Kasumi-1 (cell line): ENCODE results near the gene STPG1.

Experiments
- DNase-seq, 2 experiments: peaks; one replicate each; lab custom pipeline; 2025; lab: John Stamatoyannopoulos, UW

The STPG1 gene

DNA sequence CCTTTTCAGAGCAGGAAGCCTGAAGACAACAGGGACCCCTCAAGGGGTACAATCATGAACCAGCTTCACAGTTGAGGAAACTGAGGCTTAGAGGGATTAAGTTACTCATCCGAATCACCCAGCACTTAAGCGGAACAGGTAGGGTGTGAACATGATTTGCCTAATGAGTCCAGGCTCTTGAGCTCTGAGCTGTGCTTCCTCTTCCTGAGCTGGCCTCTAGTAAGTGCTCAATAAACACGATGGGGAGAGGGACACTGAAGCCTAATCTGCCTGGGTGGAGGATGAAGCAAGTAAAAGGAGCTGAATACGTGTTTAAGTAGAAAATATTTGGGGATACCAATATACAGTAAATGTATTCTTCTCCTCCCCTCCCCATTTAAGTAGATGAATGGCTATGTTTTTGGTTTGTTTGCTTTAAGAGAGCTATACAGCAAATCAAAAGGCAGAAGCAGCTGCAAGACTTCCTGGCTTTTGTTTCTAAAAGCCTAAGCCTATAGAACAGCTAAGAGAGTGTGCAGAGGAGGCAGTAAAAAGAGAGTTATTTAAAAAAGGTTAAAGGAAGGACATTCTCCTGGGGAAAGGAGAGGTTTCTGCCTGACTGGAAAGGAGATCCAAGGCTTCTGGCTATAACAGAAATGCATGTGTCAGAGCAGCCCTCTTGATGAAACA lies 20.5 kb downstream of the STPG1 start:
- DNase-seq = no peak

DNA sequence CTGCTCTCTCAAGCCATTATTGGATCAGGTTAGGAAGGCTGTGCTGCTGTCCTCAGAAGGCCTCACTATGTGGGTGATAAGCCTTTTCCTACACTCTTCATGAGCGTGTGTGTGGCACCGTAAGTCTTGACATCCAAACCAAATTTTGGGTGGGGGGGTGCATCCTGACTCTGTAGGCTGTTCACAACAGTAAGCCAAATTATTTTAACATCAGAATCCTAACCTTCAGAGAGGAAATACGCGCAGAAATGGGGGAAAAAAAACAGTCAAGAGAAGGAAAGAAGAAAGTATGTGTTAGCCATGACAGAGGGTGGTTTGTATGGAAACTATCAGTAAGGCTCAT lies 21.0 kb downstream of the STPG1 start:
- no peak for DNase-seq

DNA sequence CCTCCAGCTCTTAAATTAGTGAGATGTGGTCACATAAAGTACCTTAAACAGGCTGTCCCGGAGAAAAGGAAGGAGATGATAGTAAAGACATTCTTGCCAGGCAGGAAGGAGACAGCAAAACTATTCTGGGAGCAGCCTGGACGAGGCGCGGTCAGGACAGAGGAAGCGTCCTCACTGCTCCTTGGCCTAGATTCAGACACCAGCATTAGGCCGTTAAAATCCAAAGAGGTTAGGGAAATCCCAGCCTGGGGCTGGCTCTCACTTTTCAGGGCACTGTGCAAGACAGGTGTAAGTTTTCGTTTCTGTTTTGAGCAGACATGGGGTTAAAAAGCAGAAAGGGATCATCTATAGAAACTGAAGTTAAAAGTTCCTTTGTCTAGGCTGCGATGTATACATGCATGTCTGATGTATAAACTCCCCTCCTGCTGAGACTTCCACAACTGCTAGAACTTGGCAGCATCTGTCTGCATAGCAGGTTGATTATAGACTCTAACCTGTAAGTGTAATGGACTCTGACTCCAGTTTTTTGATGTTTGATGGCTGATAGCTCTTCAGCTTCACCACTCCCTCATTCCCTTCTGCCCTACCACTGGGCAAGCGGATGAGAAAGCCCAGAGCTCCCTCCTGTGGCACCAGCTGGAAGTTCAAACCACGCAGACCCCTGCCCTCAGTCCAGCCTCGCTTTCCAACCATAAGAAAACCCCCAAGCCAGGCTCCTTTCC lies 21.5 kb downstream of the STPG1 start:
- peak; percentile 70 to 81 for DNase-seq

GRCh38 chr1:24390924-24391782 lies 22.4 kb downstream of the STPG1 start:
- DNase-seq = peak; percentile 84 to 86

DNA sequence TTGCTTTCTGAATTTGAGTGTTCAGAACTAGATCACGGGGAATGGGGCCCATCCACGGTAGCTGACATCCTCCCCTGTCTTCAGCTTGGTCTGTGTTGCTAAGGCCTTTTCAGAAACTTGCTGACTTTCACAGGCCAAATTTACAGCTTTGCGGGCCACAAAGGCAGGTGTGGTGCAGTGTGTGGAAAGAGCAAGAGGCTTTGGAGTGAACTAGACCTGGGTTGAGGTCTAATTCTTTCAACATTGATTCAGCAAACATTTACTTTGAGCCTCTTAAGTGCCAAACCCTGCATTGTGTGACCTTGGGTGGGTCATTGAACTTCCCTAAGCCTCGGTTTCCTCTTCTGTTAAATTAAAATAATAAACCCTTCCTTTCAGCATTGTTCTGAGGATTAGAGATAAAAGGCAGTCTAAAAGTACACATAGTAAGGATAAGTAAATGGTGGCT lies 24.3 kb downstream of the STPG1 start:
- no peak for DNase-seq

DNA sequence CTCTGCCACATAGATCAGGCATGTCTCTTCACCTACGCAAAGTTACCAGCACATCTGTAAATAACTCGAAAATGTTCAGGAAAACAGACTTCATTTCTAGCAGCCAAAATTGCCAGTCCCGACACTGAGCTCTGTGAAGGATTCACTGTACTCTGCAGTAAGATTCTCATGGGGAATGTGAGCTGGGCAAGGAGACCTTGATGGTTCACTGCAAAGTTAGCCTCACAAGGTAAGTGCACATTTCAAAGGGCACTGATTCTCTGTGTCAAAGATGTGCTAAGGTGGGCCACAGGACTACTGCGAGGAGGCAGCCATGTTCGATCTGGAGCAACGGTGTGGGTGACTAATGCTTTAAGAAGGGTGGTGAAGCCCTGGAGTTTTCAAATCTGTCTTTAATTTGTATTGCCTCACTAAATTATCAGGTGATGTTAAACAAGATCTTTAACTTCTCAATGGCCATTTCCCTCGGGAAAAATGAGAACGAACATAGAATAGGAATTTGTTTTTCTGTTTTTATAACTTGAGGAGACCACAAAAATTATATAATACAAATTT lies 25.2 kb downstream of the STPG1 start:
- no peak for DNase-seq

DNA sequence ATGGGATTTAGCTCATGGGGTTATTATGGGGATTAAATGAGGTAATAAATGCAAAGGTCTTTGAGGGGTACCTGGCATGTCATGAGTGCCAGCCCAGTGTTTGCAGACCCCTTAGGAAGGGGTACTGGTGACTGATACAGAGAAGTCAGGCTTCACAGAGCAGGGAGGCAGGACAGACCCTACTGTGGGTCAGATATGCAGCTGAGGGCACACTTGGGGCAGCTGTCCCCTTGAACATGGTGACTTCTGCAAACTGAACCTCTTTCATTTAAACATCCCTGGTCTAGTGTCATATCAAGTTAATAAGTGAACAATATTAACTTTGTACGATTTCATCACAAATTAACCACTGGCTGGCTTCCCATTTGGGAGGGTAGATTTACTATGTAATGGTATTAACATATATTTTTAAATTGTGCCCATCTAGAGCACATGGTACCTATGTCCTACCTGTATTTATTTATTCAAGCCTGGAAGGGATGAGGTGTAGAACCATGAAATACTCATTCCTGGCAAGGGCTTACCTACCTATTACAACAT lies 25.9 kb downstream of the STPG1 start:
- no peak for DNase-seq

- DNase-seq = no peak
Observed at GRCh38 chr1:24386931-24387330, 26.7 kb downstream of the STPG1 start.

- DNase-seq = no peak
Observed at GRCh38 chr1:24386241-24386640, 27.3 kb downstream of the STPG1 start.

DNA sequence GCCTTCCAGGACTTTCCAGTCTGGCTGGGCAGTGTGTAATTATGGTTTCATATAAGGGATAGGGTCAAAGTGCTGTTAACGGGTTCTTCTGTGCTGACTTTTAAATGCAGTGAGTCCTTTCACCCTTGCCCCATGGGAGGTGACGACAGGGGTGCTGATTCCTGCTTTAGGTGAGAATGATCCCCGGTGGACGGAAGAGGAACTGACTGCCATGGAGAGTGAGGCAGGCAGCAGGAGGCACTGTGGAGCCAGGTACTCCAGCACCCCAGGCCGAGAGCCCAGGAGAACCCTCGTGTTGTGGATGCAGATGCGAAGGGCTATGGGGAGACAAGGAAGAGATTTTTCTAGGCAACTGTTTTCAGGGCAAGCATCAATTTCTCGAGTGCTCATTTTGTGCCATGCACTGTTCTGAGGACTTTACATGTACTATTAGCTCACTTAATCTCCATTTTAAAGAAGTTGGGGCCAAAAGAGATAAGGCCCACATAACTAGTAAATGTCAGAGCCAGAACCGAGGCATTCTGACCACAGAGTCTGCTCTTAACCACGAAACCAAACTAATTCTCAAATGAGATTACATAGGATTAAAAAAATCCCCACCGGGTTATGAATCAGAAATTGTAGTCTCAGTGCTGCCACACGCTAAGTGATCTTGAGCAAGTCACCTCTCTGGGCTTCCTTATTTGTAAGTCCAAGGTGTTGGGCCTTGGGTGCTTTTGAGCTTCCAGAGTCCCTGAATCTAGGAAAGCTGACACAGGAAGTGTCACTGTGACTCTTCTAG lies 28.2 kb downstream of the STPG1 start:
- no peak for DNase-seq

GRCh38 chr1:24384251-24385090 lies 29.1 kb downstream of the STPG1 start:
- DNase-seq = no peak

DNA sequence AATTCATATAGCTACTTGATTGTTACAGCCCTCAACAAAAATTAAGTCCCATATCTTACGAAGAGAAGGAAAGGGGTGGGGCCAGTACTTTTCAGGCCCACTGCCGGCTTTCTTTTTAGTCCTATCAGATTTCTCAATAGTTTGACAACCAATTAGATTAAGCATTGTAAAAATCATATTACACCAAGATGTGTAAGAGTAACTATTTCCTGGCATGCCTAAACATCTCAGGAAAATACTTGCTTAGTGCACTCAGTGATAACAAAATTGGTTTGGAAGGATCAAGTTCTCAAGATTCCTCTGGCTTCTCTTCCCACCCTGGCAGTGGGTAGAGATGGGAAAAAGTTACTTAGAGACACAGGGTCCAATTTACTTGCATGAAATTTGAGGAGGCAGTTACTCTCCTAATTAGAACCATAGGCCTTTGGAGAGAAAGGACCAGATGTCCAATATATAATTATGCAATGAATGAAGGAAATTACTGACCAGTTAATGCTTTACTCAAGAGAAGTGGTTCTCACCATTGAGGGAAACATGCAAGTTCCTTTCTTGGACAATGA lies 30.1 kb downstream of the STPG1 start:
- DNase-seq = no peak

DNA sequence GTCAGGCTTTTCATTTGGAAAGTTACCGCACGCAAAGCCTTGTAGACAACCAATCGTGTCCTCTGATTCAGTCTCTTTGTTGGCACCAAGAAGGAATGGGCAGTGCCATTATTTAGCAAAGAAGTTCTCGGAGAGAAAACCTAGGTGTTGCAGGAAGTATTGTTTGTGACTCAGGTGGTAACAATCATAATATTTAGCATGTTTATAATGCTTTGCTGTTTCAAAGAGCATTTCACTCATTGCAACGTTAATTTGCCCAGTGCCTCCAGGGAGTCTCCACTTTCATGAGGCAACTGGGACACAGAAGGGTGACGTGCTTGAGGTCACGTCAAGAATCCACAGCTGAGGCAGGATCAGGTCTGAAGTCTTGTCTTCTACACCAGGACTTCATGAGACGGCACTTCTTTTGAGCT lies 31.4 kb downstream of the STPG1 start:
- no peak for DNase-seq

DNA sequence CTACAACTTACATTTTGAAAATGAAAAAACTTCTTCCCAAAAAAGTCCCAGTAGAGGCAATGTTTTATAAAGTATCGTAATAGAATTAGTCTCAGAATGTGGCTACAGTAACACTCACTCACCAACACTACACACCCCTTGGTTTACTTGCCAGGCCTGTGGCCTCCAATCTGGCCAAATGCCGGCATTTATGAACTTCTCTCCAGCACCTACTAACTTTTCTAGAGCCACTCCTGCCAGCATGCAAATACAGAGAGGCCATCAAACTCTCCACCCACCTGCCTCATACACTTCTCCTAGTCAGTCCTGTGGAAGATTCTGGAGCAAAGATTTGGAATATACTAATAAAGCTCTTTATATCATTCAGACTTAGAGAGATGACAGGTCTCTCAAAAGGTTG lies 32.3 kb downstream of the STPG1 start:
- DNase-seq = no peak

- no peak for DNase-seq
Observed at GRCh38 chr1:24380508-24380907, 33.1 kb downstream of the STPG1 start.

DNA sequence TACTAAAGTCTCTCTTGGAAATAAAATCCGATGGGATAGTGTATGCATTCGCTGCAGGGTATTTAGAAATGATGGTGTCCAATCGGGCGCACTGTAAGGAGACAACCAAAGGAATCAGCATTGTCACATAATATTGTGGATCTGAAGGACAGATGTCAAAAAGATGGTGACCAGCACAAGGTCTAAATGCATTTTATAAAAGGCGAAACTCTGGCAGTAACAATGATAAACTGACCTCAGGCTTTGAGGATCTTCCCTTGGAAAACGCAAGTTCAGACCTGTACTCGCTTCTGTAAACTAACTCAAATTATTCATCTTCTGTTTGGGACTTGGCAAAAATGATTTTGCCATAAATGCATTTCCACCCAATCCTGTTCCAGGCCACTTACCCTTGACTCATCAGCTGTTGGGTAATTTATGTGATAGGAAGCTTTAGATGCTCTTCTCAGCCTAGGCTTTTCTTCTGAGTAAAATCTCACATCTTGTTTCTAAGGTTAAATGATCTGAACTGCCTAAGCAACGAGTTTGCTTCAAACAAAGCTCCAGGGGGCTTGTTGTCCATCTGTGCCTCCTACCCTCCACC lies 33.8 kb downstream of the STPG1 start:
- no peak for DNase-seq

- no peak for DNase-seq
Observed at GRCh38 chr1:24374891-24375786, 38.4 kb downstream of the STPG1 start.

- no peak for DNase-seq
Observed at GRCh38 chr1:24373710-24374109, 39.9 kb downstream of the STPG1 start.

DNA sequence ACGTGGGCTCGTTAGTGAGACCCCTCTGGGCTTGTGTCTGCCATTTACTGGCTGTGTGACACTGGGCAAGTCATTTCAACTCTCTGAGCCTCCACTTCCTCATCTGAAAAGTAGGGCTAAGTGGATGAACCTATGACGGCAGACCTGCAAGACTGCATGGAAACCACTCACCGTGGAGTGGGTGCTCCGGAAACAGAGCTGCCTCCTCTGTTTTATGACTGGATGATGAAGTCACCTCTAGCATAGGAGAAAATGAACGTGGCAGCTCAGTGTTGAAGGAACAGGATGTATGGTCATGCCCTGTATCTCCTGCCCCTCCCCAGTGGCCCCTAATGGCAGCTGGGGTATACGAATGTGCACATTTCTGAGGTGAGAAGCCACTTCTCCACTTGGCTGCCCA lies 40.5 kb downstream of the STPG1 start:
- no peak for DNase-seq
